Activated CD4-positive, alpha-beta T cell treated with anti-CD3 and anti-CD28 coated beads for 1 hour (primary cell): ENCODE measurements around the gene ZBTB49.
"Not testable (repeated sequence)": the region's sequence is repeated elsewhere in the genome, so short reads cannot be mapped to it uniquely, and the experiment has no call there.

ENCODE experiments used
- DNase-seq: peaks from one replicate; pipeline ENCODE4 v3.0.0-alpha.2; 2020

The ZBTB49 gene, protein sequence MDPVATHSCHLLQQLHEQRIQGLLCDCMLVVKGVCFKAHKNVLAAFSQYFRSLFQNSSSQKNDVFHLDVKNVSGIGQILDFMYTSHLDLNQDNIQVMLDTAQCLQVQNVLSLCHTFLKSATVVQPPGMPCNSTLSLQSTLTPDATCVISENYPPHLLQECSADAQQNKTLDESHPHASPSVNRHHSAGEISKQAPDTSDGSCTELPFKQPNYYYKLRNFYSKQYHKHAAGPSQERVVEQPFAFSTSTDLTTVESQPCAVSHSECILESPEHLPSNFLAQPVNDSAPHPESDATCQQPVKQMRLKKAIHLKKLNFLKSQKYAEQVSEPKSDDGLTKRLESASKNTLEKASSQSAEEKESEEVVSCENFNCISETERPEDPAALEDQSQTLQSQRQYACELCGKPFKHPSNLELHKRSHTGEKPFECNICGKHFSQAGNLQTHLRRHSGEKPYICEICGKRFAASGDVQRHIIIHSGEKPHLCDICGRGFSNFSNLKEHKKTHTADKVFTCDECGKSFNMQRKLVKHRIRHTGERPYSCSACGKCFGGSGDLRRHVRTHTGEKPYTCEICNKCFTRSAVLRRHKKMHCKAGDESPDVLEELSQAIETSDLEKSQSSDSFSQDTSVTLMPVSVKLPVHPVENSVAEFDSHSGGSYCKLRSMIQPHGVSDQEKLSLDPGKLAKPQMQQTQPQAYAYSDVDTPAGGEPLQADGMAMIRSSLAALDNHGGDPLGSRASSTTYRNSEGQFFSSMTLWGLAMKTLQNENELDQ

DNA sequence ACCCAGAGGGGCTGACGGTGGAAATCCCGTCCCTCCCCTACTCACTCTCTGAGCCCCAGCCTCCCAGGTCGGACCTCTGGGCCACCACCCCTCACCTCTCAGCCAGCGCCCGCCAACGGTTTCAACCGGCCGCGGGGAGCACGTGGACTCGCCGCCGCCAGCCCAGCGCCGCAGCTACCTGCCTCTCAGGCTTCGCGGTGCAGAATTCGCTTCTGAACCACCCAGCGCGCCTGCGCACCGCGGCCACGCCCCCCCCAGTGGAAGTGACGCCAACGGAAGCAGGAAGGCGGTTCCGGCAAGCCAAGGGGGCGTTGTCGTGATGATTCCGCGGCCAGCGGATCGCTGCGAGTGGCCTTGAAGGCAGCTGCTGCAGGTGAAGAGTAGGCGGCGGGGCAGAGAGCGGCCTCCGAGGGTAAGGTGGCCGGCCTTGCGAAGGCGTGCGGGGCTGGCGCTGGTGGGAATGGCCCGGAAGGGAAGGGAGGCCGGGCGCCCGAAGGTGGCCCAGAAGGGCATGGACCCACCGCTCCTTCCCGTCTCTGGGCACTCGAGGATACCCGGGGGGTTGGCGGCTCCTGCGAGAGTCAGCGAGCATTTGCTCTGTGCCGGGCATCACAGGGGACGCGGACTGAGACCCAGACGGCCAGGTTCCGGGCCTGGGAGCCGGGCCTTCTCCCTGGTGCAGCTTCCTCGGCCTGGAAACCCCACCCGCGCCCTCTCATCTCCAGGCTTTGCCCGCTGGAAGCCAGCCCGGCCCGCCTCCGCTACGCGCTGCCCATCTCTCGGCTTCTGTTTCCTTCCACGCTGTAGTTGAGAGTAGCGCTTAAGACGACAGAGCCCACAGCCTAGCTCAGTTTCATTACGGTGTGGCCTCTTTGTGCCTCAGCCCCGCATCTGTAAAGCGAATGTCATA lies at the start of gene ZBTB49, which contains the start of gene LYAR:
Gene ZBTB49 (plus strand): TSS at position 311 of the 910 bp plus-strand sequence. CDS start 9,695 bp downstream, outside the sequence.
Gene LYAR (minus strand): TSS at position 214 of the 910 bp plus-strand sequence. CDS start 6,412 bp downstream, outside the sequence.
- peak; percentile 96 for DNase-seq

DNA sequence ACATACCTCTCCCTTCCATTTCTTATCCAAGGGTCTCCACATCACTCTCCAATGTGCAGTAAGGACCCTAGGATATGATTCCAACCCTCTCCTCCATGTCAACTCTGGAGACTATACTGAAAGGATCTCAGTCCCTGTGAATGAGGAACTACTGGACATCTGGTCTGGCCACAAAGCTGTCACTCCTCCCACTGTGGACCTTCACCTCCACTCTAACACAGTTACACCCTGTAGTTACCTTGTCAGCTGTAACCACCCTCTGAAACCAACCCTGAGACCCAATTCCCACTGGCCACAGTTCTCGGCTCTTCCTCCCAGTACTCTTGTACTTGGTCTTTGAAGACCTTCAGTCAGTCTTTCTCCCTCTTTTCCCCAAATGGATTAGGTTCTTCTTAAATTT lies 44.9 kb upstream of the ZBTB49 start:
- no peak for DNase-seq

DNA sequence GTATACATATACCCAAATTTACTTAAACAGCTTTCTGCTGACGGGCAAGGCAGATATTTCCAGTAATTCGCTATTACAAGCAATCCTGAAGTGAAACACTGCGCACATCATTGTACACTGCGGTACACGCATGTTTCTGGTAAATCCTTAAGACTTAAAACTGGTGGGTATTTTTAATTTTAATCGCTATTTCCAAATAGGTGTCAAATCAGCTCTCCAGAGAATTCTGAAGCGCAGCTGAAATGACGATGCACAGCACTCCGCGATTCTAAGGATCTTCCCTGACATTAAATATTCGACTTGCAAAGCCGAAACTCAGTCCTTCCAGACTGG lies 42.4 kb upstream of the ZBTB49 start:
- DNase-seq = no peak

DNA sequence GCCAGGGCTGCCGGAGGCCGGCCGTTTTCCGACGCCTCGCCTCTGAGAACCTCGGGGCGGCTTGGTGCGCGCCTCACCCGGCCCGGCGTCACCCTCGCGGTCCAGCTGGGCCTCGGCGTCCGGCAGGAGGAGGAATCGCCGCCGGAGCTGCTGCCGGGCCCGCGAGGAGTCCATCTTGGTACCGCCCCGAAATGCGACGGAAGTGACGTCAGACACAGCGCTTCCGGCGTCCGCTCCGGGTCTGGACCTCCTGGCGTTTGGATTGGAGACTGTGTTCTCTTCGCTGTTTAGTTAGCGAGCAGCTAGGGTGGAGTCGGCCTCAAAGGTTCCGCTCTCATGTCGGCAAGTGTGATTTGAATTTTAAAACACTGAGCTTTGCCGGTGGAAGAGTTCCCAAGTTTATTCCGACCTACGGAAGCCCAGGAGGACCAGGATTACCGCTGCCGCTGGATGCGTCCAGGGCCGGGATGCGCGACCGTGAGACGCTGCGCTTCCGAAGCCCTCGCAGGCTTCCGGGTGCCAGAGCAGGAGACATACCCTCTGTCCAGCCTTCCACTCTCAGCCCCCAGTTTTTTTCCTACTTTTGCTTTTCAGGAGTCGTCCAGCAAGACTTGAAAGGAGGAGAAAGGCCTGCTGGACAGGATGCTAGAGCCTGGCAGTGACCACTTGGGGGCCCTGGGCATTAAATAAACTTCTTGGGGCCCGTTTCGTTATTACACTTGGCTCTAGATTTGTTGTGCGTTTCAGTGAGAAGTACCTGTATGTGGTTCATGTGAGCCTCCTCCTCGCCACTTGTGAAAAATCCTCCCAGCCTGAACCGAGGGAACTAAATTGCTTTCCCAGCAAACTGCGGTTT lies 41.8 kb upstream of the ZBTB49 start, which contains the start of gene TMEM128:
Gene TMEM128 (minus strand): TSS at position 195 of the 856 bp plus-strand sequence. CDS start 21 bp downstream, at position 174.
- DNase-seq = peak; percentile 85

DNA sequence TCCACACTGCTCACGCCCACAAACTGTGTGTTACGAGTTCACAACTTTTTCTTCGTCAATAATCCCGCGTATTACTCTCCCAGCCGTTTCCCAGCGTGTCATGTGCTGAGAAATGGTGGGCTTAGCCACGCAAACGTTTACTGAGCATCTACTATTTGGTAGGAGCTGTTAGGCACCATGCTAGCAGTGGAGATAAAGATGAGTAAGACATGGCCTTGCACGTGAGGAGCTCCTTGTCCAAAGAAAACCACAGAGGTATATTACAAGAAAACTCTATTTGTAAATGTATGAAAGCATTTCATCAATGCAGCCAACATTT lies 41.2 kb upstream of the ZBTB49 start:
- DNase-seq = no peak

DNA sequence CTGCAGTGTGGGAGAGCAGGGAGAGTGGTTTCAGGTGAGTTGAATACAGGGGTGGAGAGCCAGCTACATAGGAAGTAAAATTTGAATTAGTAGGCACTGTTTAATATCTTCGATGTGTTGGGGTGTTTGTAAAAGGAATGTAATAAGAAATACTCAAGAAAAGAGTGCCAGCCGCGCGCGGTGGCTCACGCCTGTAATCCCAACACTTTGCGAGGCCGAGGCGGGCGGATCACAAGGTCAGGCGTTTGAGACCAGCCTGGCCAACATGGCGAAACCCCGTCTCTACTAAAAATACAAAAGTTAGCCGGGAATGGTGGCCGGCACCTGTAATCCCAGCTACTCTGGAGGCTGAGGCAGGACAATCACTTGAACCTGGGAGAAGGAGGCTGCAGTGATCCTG lies 40.7 kb upstream of the ZBTB49 start:
- not testable (repeated sequence) for DNase-seq

DNA sequence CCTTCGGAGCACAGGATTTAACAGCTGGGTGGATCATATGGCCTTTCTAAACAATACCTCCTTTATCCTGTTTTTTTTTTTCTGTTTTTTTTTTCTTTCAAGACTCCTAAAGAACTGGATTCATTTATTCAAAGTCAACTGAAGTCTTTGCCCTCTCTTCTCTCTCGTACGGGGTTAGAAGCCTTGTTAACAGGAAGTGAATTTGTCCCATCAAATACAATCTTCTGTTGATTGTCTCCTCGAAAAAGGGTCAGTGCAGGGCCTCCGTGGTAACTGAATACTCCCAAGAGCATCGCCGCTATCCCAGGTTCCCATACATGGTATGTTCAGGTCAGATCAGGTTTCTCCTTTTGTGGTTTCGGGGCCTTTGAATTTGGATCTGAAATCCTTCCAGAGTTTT lies 40.2 kb upstream of the ZBTB49 start:
- no peak for DNase-seq

DNA sequence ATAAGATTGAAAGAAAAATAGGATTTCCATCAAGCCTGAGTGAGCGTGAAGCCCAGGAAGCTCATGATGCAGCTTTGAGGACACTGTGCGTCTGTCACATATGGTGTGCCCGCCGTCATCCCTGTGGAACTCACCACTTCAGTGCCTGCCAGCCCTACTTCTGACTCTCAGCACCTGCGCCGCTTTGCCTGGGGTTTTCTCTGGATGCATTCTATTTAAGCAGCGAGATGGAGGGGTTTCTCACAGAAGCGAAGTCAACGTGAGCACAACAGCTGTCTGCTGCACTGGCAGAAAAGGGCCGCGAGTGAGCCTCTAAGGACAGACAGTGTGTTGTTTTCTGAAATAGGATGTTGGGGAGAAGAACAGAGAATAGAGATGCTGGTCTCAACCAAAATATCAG lies 35.9 kb upstream of the ZBTB49 start:
- DNase-seq = no peak

DNA sequence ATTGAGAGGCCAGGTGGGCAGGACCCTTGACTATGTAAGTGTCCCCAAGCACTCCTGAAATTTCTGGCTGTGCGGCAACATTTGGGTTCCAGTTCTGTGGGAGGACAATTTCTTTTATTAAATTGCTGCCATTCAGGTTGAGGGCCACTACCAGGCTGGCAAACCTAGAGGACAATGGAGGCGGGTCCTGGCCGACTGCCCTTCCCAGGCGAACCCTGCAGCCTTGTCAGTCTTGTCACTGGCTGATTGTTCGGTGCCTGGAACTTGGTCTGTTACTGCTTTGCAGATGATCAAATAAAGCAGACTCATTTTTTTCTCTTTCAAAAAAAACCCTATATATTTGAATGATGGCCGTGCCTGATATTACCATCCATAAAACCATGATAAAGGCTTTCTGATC lies 35.4 kb upstream of the ZBTB49 start:
- DNase-seq = no peak

DNA sequence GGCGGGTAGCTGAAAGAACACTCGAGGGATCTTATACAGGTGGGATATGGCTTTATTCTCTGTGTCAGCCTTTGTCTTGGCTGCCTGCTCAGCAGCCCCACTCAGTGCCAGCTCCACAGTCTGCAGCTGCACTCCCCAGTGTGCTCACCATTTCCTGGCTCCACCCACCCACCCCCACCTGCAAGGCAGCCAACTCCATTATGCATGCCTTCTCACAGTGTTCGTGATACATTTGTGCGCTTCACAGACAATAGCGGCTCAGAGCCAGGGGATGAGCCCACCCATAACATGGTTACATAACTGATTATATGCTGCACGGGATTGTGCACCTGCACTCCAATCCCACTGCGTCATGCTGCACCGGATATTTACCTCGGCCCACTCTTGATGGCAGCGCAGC lies 33.3 kb upstream of the ZBTB49 start:
- no peak for DNase-seq

DNA sequence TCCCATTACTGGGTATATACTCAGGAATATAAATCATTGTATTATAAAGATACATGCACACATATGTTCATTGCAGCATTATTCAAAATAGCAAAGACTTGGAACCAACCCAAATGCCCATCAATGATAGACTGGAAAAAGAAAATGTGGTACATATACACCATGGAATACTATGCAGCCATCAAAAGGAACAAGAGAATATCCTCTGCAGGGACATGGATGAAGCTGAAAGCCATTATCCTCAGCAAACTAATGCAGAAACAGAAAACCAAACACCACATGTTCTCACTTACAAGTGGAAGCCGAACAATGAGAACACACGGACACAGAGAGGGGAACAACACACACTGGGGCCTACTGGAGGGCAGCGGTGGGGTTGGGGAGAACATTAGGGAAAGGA lies 32.3 kb upstream of the ZBTB49 start:
- DNase-seq = not testable (repeated sequence)

DNA sequence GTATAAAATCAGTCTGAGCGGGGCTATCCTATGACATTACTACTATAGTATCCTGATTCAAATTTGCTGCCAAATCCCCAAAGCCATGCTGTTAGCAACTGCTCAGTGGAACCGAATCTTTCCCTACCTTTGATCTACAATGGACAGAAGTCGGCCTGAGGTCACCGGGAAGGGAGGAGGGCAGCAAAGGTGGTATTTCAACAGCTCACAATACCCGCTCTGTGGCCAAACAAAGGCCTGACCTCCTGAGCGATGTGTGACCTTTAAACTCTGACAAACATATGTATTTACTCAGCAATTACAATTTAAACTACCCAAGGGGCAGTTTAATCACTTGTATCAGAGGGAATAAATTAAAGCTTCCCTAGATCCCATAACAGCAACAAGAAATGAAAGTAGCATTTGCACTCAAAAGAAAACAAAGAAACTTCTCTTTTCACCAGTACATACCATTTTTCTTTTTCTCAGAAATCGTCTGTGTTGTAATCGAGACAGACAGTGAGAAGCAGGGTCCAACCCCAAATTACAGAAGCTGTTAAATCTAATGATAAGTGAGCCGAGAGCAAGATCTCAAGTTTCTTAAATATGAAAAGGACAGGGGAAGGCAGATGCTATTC lies 30.5 kb upstream of the ZBTB49 start:
- no peak for DNase-seq

DNA sequence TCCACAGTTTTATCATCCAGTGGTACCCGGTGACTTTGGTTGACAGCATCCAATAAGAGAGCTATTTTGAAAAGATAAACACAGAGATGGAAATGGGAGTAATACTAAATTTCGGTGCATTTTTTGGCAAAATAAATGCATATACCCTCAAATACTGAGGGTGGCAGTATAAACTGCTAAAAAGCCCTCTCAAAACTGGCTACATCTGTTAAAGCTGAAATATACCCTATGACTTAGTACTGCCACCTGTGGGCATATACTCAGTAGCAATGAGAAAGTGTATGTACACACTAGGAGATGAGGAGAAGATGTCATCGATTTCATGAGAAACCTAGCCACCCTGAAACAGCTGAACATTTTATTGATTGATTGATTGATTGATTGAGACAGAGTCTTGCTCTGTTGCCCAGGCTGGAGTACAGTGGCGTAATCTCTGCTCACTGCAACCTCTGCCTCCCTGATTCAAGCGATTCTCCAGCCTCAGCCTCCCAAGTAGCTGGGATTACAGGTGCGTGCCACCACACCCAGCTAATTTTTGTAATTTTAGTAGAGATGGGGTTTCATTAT lies 29.8 kb upstream of the ZBTB49 start:
- DNase-seq = no peak

DNA sequence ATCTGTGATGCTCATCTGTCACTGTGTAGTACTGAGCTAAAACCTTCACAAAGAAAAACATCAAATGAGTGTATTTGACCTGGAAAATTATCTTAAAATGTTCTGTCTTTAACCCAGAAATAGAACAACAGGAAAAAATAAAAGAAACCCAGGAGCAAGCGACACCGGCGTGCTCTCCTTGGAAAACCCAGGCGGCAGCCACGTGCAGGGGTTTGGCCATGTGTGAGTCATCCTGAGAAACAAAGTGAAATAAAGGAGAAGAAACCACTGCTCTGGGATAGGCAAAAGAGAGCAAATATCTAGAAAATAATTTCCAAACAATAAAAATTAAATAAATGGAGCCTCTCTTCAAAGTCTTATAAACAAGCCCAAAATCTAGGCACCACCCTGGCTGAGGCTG lies 22.1 kb upstream of the ZBTB49 start:
- no peak for DNase-seq

DNA sequence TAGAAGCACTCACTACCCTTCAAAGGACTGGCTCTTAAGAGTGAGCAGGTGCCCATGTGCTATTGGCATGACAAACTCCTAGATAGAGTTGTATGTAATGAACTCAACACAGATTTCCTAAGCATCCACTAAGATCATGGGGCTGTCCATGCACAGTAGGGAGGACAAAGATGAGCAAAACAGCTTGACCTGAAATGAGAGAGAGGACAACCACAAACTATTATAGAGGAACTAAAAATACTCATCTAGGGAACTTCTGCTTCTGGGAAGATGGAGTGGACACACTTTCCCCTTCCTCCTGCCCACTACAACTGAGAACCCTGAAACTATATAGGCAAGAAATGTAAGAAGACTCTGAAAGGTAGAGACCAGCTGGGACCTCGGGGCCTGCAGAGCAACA lies 21.3 kb upstream of the ZBTB49 start:
- DNase-seq = no peak

DNA sequence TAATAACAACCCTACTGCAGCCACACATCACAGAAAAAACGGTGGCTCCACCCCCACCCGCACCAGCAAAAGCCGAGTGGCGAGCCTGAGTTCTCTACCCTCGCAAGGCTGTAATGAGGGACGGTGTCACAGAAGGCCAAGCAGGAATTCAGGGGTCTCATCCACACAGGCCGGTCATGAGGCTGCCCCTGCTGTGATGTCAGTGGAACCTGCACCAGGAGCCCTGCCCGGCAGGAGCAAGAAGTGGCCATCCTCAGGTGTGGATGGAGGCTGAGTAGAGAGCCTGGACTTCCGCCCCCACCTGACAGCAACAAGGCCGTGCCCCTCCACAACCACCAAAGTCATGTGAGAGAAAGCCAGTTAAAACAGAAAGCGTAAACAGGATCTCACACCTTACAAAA lies 20.7 kb upstream of the ZBTB49 start:
- DNase-seq = no peak

DNA sequence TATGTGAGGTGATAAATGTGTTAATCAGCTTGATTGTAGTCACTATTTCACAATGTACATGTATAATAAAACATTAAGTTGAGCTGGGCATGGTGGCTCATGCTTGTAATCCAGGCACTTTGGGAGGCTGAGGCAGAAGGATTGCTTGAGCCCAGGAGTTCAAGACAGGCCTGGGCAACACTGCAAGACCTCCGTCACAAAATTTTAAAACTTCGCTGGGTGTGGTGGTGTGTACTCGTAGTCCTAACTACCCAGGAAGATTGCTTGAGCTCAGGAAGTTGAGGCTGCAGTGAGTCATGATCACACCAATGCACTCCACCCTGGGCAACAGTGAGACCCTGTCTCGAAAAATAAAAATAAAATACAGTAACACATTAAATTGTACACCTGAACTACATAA lies 20.2 kb upstream of the ZBTB49 start:
- DNase-seq = no peak

DNA sequence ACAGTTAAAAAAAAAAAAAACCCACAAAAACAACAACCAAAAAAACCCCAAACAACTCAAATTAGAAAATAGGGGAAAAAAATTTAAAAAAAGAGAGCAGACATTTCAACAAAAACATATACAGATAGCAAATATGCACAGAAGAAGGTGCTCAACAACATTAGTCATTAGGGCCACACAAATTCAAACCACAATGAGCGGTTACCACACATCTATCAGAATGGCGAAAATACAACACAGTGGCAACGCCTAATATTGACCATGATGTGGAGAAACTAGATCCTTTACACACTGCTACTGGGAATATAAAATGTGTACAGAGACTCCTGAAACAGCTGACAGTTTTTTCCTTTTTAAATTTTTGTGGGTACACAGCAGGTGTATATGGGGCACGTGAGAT lies 19.5 kb upstream of the ZBTB49 start:
- no peak for DNase-seq

DNA sequence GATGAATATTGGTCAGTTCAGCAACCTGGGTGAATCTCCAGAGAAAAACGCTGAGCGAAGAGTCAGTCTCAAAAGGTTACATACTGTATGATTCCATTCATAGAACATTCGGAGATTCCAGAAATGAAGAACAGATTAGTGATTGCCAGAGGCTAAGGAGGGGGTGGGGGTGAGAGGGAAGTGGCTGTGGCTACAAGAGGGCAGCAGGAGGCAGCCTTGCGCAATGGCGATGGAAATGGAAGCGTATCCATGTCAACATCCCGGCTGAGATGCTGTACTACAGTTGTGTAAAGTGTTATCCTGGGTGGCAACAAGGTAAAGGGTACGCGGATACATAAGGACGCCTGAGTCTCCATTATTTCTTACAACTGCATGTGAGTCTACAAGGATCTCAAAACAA lies 18.1 kb upstream of the ZBTB49 start:
- DNase-seq = no peak

DNA sequence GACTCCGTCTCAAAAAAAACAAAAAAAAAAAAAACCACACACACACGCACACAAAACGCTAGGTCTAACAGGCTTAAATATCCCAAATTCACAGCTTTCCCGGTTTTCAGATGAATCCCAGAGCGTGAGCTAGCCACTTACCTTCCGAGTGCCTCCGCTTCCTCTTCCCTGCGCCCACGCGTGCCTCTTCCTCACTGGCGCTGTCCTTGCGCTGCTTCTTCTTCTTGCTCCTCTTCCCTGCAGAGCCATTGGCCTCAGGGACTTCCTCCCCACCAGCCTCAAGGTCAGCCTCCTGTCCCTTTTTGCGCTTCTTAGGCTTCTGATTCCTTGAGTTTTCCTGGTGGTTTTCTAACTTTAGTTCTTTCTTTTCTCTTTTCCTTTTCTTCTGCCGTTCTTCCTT lies 15.8 kb upstream of the ZBTB49 start:
- DNase-seq = no peak

DNA sequence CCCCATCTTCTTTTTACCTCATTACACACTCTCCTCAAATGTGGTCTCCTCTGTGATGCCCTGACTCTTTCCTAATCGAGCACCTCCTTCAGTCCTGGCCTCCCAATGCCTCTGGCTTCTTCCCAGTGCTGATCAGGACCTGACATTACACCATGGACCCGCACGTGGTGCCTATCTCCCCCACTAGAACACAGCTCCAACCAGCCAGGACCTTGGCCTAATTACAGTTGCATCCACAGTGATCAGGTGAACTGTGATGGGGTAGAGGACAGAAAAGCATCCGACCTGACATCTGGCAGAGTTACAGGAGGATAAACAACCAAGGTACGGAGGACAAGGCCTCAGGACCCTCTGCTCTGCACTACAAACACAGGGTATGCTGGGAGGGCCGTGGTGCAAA lies 12.5 kb upstream of the ZBTB49 start:
- no peak for DNase-seq
